Sigmoid colon (tissue), 7 donors: ENCODE data around the gene CCNY. TPM values are rescaled to one million over a fixed set of nuclear protein-coding genes. Genes with fewer than 3 reads are reported as not detected.

Experiments used
- DNase-seq: peaks from one replicate; pipeline ENCODE4 v3.0.0-alpha.2; 2019
- H3K27ac ChIP-seq, 4 donors: fragments of 200-600 bp; sonication (generic); one replicate each; pipeline ENCODE4 v1.5.1; 2016 to 2019; ENCODE audit warnings: mild to moderate bottlenecking in 1 of 4
- H3K27me3 ChIP-seq, 3 donors: fragments of 200-600 bp; sonication (generic); one replicate each; pipeline ENCODE4 v1.5.1; 2019; ENCODE audit warnings: mild to moderate bottlenecking in 1 of 3
- H3K36me3 ChIP-seq, 4 donors: fragments of 200-600 bp; sonication (generic); one replicate each; pipeline ENCODE4 v1.5.1; 2016 to 2019
- H3K4me1 ChIP-seq, 4 donors: fragments of 200-600 bp; sonication (generic); one replicate each; pipeline ENCODE4 v1.5.1; 2017 to 2019
- H3K4me3 ChIP-seq, 4 donors: fragments of 200-600 bp; sonication (generic); one replicate each; pipeline ENCODE4 v1.5.1; 2017 to 2019; ENCODE audit warnings: mild to moderate bottlenecking in 2 of 4, moderate library complexity in 1 of 4
- H3K9me3 ChIP-seq, 4 donors: fragments of 200-600 bp in 3 of 4; sonication (generic) in 3 of 4; one replicate each; pipeline versions ENCODE4 v1.5.1 to v1.6.1; 2013 to 2019
- CTCF ChIP-seq, 4 experiments: fragments of 450-650 bp in 3 of 4; fragments of 200-600 bp in 1 of 4; IDR thresholded peaks; one replicate each; pipeline ENCODE4 v1.5.1; 2016 to 2019; ENCODE audit warnings: antibody characterized with exemption in 4 of 4, mild to moderate bottlenecking in 3 of 4, moderate library complexity in 2 of 4
- EP300 ChIP-seq, 4 donors: sonication (generic); formaldehyde crosslinking; IDR thresholded peaks; one replicate each; pipeline ENCODE4 v1.6.1; 2017; ENCODE audit warnings: antibody characterized with exemption in 4 of 4
- POLR2A ChIP-seq, 2 donors: fragments of 450-650 bp; IDR thresholded peaks; one replicate each; pipeline ENCODE4 v1.6.1; 2016; ENCODE audit warnings: antibody characterized with exemption in 2 of 2, mild to moderate bottlenecking in 2 of 2, moderate library complexity in 2 of 2
- POLR2AphosphoS5 ChIP-seq, 4 donors: sonication (generic); formaldehyde crosslinking; IDR thresholded peaks; one replicate each; pipeline ENCODE4 v1.6.1; 2017; ENCODE audit warnings: antibody characterized with exemption in 4 of 4
- WGBS, 2 donors: extraction: QIAGEN DNeasy Blood & Tissue Kit; methylation state at CpG; one replicate each; pipeline ENCODE4 v1.1.7; 2013; 5-methylcytosine and 5-hydroxymethylcytosine counted together
- intact Hi-C: fragments of 100-400 bp; cut with DNase I; formaldehyde crosslinking; loops from one replicate; pipeline ENCODE4 v1.15.1; 2023
- polyA plus RNA-seq, 3 donors: library from polyadenylated mRNA; stranded (reverse); fragments of 200-250 nt; gene quantifications; one replicate each; pipeline ENCODE4 v1.2.3, GENCODE V29; 2013
- total RNA-seq, 4 donors: library from RNA; depleted of rRNA; stranded (reverse); fragments of >200 nt; gene quantifications; one replicate each; pipeline ENCODE4 v1.1.0, GENCODE V29; 2016
- donor health status: healthy with polysubstance abuse.
- donor health status: Bipolar disorder and iron deficiency.
- donor health status: healthy.

CCNY gene
- total and polyA plus RNA-seq, 7 donors = 24.0 to 45.7 (median 35.7) TPM

GRCh38 chr10:35470925-35471315, 134.6 kb downstream of the CCNY start:
- intact Hi-C loops = no loop called here
- no peak for DNase-seq
- Histone ChIP-seq H3K4me1 (peaks cover 0 to 33% (median 18%) of the 10 kb centered on the region in 4 donors), H3K9me3 (no peaks in the 10 kb centered on the region), H3K27me3 (no peaks in the 10 kb centered on the region), H3K36me3 (no peaks in the 10 kb centered on the region), H3K4me3 (no peak overlapping the region), H3K27ac (no peak overlapping the region)
- WGBS, 2 donors = 84 to 87% methylated on average over 5 of the region's 5 CpGs
- TF ChIP-seq POLR2A (IDR thresholded peaks at IDR 0.05) (no peak), POLR2AphosphoS5 (IDR thresholded peaks at IDR 0.05) (no peak), EP300 (IDR thresholded peaks at IDR 0.05) (no peak), CTCF (IDR thresholded peaks at IDR 0.05) (no peak)

- Histone ChIP-seq H3K27ac (no peak overlapping the region), H3K4me3 (no peak overlapping the region), H3K36me3 (no peaks in the 10 kb centered on the region)
These were observed 135.1 kb downstream of the CCNY start for GRCh38 chr10:35471435-35471834.

GRCh38 chr10:35480142-35480541, 143.8 kb downstream of the CCNY start:
- no peak overlapping the region for H3K4me3 ChIP-seq
- no peak for DNase-seq
- H3K27ac ChIP-seq = no peak overlapping the region
- no peaks in the 10 kb centered on the region for H3K36me3 ChIP-seq
- H3K4me1 ChIP-seq = peaks cover 0 to 12% (median 4%) of the 10 kb centered on the region in 4 donors
- TF ChIP-seq CTCF (IDR thresholded peaks at IDR 0.05) (no peak), EP300 (IDR thresholded peaks at IDR 0.05) (no peak), POLR2AphosphoS5 (IDR thresholded peaks at IDR 0.05) (no peak), POLR2A (IDR thresholded peaks at IDR 0.05) (no peak)
- no peaks in the 10 kb centered on the region for H3K9me3 ChIP-seq
- no peaks in the 10 kb centered on the region for H3K27me3 ChIP-seq
- WGBS, 2 donors = 95 to 97% methylated on average over 9 of the region's 9 CpGs
- intact Hi-C loops = no loop called here

More at GRCh38 chr10:35471435-35471834, 135.1 kb downstream of the CCNY start:
- TF ChIP-seq POLR2AphosphoS5 (IDR thresholded peaks at IDR 0.05) (no peak), CTCF (IDR thresholded peaks at IDR 0.05) (no peak), EP300 (IDR thresholded peaks at IDR 0.05) (no peak)
- intact Hi-C loops = no loop called here
- Histone ChIP-seq H3K9me3 (no peaks in the 10 kb centered on the region), H3K27me3 (no peaks in the 10 kb centered on the region), H3K4me1 (peaks cover 0 to 28% (median 17%) of the 10 kb centered on the region in 4 donors)
- DNase-seq = no peak
- whole genome bisulfite sequencing, 2 donors = 82 to 89% methylated on average over 3 of the region's 3 CpGs

- Histone ChIP-seq H3K27me3 (no peaks in the 10 kb centered on the region), H3K4me3 (no peak overlapping the region), H3K4me1 (peaks cover 0 to 12% (median 6%) of the 10 kb centered on the region in 4 donors), H3K9me3 (no peaks in the 10 kb centered on the region), H3K27ac (no peak overlapping the region), H3K36me3 (peaks cover 0 to 4% (median 0%) of the 10 kb centered on the region in 4 donors)
- intact Hi-C loops = no loop called here
- 97 to 98% methylated on average over 2 of the region's 2 CpGs for WGBS, 2 donors
- no peak for DNase-seq
- TF ChIP-seq POLR2A (IDR thresholded peaks at IDR 0.05) (no peak), EP300 (IDR thresholded peaks at IDR 0.05) (no peak), CTCF (IDR thresholded peaks at IDR 0.05) (no peak), POLR2AphosphoS5 (IDR thresholded peaks at IDR 0.05) (no peak)
These were observed 145.1 kb downstream of the CCNY start for GRCh38 chr10:35481413-35481812.
